Cardiac muscle cell (in vitro differentiated cells and primary cell): ENCODE results near the gene DRP2. TPM values are rescaled to one million over a fixed set of nuclear protein-coding genes. Genes with fewer than 3 reads are reported as not detected.
"Not testable (repeated sequence)": the region's sequence is repeated elsewhere in the genome, so short reads cannot be mapped to it uniquely, and the experiment has no call there.

ENCODE experiments used
- DNase-seq, 2 donors: peaks; one replicate each; pipeline versions ENCODE4 v3.0.0 to v3.0.0-alpha.2; 2010 to 2017; ENCODE audit warnings: low read depth in 1 of 2, low spot score in 1 of 2
- H3K27ac ChIP-seq: fragments of 200-600 bp; sonication (generic); 2 replicates; pipeline ENCODE4 v1.5.1; 2016
- H3K27me3 ChIP-seq: fragments of 200-600 bp; sonication (generic); 2 replicates; pipeline ENCODE4 v1.6.0; 2016; ENCODE audit warnings: control low read depth
- H3K36me3 ChIP-seq: fragments of 200-600 bp; sonication (generic); 2 replicates; pipeline ENCODE4 v1.5.1; 2016; ENCODE audit warnings: control low read depth
- H3K4me1 ChIP-seq: fragments of 200-600 bp; sonication (generic); 2 replicates; pipeline ENCODE4 v1.8.1; 2017; ENCODE audit warnings: low read depth, mild to moderate bottlenecking, mixed run types
- H3K4me3 ChIP-seq: fragments of 200-600 bp; sonication (generic); 2 replicates; pipeline ENCODE4 v1.5.1; 2016; ENCODE audit warnings: mild to moderate bottlenecking
- H3K9me3 ChIP-seq: fragments of 200-600 bp; sonication (generic); 2 replicates; pipeline ENCODE4 v1.5.1; 2017; ENCODE audit warnings: low read depth, mild to moderate bottlenecking, control low read depth
- polyA plus RNA-seq: library from polyadenylated mRNA; unstranded; fragments of >200 nt; fragmentation: Nextera tagmentation; extraction: Ambion mirVana; gene quantifications from 2 replicates; pipeline ENCODE4 v1.2.1, GENCODE V29; 2016
- total RNA-seq: library from RNA; depleted of rRNA; stranded (reverse); fragments of >200 nt; gene quantifications from 2 replicates; pipeline ENCODE4 v1.2.3, GENCODE V29; 2016
- TF ChIP-seq, protein P1 (sequence below): IDR thresholded peaks from 2 replicates; pipeline ENCODE4 v1.5.1; 2012; ENCODE audit warnings: low read depth, mild to moderate bottlenecking, low read length

The DRP2 gene, protein sequence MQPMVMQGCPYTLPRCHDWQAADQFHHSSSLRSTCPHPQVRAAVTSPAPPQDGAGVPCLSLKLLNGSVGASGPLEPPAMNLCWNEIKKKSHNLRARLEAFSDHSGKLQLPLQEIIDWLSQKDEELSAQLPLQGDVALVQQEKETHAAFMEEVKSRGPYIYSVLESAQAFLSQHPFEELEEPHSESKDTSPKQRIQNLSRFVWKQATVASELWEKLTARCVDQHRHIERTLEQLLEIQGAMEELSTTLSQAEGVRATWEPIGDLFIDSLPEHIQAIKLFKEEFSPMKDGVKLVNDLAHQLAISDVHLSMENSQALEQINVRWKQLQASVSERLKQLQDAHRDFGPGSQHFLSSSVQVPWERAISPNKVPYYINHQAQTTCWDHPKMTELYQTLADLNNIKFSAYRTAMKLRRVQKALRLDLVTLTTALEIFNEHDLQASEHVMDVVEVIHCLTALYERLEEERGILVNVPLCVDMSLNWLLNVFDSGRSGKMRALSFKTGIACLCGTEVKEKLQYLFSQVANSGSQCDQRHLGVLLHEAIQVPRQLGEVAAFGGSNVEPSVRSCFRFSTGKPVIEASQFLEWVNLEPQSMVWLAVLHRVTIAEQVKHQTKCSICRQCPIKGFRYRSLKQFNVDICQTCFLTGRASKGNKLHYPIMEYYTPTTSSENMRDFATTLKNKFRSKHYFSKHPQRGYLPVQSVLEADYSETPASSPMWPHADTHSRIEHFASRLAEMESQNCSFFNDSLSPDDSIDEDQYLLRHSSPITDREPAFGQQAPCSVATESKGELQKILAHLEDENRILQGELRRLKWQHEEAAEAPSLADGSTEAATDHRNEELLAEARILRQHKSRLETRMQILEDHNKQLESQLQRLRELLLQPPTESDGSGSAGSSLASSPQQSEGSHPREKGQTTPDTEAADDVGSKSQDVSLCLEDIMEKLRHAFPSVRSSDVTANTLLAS
- total RNA-seq (1.1 and 1.3 TPM in 2 replicates), polyA plus RNA-seq (0.20 and 0.31 TPM in 2 replicates)

DNA sequence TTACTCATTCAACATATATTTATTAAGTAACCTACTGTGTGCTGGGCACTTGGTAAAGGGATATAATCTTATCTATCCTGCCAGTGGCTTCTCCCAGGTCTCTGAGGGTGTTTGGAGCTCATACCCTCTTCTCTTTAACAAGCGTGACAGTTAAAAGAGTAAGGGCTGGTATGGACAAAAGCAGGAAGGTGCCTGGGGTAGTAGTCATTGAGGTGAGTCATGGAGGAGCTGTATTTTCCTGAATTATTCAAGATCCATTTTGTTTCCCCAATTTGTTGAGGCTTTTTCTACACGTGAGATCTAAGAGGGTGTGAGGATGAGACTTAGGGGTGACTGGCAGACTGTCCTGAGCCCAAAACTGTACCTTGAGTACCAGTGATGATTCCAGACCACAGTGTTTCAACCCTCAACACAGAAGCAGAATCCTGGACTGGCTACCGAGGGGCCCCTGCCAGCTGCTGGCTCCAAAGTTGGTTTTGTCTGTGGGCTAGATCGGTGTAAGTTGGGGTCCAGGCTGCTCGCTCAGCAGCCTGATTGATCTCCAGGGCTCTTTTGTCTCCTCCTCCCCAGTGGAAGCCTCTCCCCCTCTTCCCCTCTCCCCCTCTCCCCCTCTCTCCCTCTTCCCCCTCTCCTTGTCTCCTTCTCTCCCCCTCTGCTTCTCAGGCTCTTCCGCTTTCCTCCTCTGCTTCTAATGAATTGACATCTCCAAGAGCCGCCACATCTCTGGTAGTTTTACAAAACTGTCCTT, at the start of gene DRP2:
DRP2 (plus strand) TSS at position 671 of the 748 bp plus-strand sequence. CDS start 11,862 bp downstream, outside the sequence.
- no peak for DNase-seq
- no peaks in the 10 kb centered on the region for H3K4me1 ChIP-seq
- H3K27me3 ChIP-seq: no peaks in the 10 kb centered on the region
- H3K36me3 ChIP-seq: no peaks in the 10 kb centered on the region
- no peaks in the 10 kb centered on the region for H3K9me3 ChIP-seq
- TF ChIP-seq, protein P1, sequence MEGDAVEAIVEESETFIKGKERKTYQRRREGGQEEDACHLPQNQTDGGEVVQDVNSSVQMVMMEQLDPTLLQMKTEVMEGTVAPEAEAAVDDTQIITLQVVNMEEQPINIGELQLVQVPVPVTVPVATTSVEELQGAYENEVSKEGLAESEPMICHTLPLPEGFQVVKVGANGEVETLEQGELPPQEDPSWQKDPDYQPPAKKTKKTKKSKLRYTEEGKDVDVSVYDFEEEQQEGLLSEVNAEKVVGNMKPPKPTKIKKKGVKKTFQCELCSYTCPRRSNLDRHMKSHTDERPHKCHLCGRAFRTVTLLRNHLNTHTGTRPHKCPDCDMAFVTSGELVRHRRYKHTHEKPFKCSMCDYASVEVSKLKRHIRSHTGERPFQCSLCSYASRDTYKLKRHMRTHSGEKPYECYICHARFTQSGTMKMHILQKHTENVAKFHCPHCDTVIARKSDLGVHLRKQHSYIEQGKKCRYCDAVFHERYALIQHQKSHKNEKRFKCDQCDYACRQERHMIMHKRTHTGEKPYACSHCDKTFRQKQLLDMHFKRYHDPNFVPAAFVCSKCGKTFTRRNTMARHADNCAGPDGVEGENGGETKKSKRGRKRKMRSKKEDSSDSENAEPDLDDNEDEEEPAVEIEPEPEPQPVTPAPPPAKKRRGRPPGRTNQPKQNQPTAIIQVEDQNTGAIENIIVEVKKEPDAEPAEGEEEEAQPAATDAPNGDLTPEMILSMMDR: no peak
- no peak within 1 kb of the TSS for H3K4me3 ChIP-seq
- H3K27ac ChIP-seq: peak within 1 kb of the TSS; percentile 28

DNA sequence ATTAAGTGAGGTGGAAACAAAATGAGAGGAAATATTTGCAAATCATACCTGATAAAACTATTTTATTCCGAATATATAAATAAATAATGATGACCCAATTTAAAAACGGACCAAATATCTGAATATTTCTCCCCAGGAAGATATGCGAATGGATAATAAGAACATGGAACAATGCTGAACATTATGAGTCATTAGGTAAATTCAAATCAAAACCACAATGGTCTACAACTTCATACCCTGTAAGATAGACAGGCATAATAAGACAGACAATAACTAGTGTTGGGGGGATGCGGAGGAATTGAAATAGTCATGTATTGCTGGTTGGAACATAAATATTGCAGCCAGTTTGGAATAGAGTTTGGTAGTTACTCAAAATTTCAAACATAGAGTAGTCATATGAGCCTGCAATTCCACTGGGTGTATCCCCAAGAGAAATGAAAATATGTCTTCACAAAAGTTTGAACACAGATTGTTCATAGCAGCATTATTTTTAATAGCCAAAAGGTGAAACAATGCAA, 47.6 kb upstream of the DRP2 start:
- H3K36me3 ChIP-seq: no peaks in the 10 kb centered on the region
- no peaks in the 10 kb centered on the region for H3K9me3 ChIP-seq
- H3K4me3 ChIP-seq: no peak overlapping the region
- DNase-seq: no peak
- no peak overlapping the region for H3K27ac ChIP-seq
- H3K4me1 ChIP-seq: no peaks in the 10 kb centered on the region
- TF ChIP-seq, protein P1: no peak
- H3K27me3 ChIP-seq: no peaks in the 10 kb centered on the region

DNA sequence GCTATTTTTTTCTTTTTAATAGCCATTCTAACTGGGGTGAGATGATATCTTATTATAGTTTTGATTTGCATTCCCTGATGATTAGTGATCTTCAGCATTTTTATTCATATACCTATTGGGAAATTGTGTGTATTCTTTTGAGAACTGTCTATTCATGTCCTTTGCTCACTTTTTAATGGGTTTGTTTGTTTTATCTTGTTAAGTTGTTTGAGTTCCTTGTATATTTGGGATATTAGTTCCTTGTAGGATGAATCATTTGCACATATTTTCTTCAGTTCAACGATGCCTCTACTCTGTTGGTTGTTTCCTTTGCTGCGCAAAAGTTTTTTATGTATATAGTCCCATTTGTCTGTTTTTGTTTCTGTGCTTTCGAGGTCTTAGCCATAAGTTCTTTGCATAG, 43.1 kb upstream of the DRP2 start:
- Histone ChIP-seq H3K4me3 (no peak overlapping the region), H3K27me3 (no peaks in the 10 kb centered on the region), H3K36me3 (no peaks in the 10 kb centered on the region), H3K27ac (no peak overlapping the region), H3K9me3 (no peaks in the 10 kb centered on the region), H3K4me1 (no peaks in the 10 kb centered on the region)
- TF ChIP-seq, protein P1: no peak
- no peak for DNase-seq

DNA sequence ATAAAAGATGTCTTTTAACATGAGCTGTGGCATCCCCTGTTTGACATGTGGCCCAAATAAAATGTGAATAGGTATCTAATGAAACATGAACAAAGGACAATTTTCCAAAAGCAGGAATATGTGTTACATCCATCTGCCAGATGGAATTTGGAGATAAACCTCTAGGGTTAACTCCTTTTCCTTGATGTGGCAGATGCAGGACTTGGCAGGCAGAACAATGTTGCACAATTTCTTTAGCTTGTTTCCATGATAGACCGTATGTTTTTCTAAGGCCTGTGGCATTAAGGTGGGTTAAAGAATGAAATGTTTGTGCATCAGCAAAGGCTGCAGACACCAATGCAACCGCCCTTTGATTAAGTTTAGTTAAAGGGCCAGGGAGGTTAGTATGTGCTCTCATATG, 34.7 kb upstream of the DRP2 start:
- not testable (repeated sequence) for H3K27me3 ChIP-seq, H3K4me1 ChIP-seq
- DNase-seq: peak in 1 of 2 donors; percentile 48

DNA sequence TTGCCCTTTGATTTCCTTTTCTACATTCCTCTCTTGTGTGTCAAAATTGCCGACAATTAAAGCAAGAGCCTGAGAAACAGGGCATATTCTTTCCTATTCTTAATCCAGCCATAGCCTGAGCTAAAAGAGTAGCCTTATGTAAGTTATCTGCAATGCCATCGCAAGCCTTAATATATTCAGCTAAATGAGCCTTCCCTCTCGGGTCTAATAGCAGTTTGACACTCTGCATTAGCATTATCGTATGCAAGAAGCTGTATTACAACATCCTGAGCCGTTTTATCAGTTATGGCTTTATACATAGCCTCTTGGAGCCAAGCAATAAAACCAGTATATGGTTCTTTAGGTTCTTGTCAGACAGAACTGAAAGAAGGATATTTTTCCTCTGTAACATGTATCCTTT, 31.6 kb upstream of the DRP2 start:
- DNase-seq, H3K4me1 ChIP-seq, H3K4me3 ChIP-seq, H3K27me3 ChIP-seq, H3K36me3 ChIP-seq, H3K9me3 ChIP-seq, H3K27ac ChIP-seq: not testable (repeated sequence)

More for the DNA sequence above, 34.7 kb upstream of the DRP2 start:
- not testable (repeated sequence) for H3K4me3 ChIP-seq, H3K27ac ChIP-seq, H3K36me3 ChIP-seq, H3K9me3 ChIP-seq

DNA sequence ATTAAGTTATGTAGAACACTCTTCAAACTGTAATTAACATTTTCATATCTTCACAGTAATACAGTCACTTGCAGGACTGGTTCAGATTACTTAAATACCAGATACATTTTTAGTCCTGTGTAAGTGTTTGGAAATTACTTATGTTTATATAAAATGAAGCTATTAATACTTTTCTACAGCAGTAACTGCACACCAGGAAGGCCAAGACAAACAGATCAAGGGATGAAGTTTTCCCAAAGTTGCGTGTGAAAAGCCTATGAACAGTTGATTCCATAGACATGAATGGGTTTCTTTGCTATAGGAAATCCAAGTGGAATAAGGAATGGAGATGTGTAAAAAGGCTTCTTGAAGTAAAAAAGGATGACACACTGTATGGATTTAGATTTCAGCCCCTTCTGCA, 28.9 kb upstream of the DRP2 start:
- no peaks in the 10 kb centered on the region for H3K9me3 ChIP-seq
- no peak overlapping the region for H3K27ac ChIP-seq
- H3K4me1 ChIP-seq: no peaks in the 10 kb centered on the region
- no peaks in the 10 kb centered on the region for H3K36me3 ChIP-seq
- DNase-seq: no peak
- TF ChIP-seq, protein P1: no peak
- no peak overlapping the region for H3K4me3 ChIP-seq
- no peaks in the 10 kb centered on the region for H3K27me3 ChIP-seq
